Measurements from ENCODE around the gene MAGEF1.
A peak's percentile ranks its signal among the peaks of the same experiment; 100 is the strongest.

The MAGEF1 gene

GRCh38 chr3:184757022-184757651 is 45.3 kb upstream of the MAGEF1 start:
- no peak for DNase-seq (ENCODE audit: low spot score)
- ChIA-PET POLR2A (ENCODE audit: low non-redundant PET) (no interaction called here), CTCF (interaction anchor here (0.6 kb wide), 1 partner anchor 18 kb away, joined by 4 read pairs; no protein-coding TSS in a partner anchor)
- peak overlapping the region; percentile 18; the same call in 1 of the 2 replicates for H3K27ac ChIP-seq
- no peak for TF ChIP-seq CTCF (conservative IDR thresholded peaks at IDR 0.05; ENCODE audit: low read depth)

- no peak for DNase-seq (ENCODE audit: low spot score)
- ChIA-PET CTCF (no interaction called here), POLR2A (ENCODE audit: low non-redundant PET) (no interaction called here)
- H3K27ac ChIP-seq, result peak overlapping the region; percentile 18; the same call in 1 of the 2 replicates
- TF ChIP-seq CTCF (conservative IDR thresholded peaks at IDR 0.05; ENCODE audit: low read depth), result no peak
These were observed 44.5 kb upstream of the MAGEF1 start for GRCh38 chr3:184756151-184757021.

GRCh38 chr3:184755315-184755731 is 43.5 kb upstream of the MAGEF1 start:
- peak overlapping the region; percentile 18; the same call in 1 of the 2 replicates for H3K27ac ChIP-seq
- no peak for TF ChIP-seq CTCF (conservative IDR thresholded peaks at IDR 0.05; ENCODE audit: low read depth)
- ChIA-PET CTCF (no interaction called here), POLR2A (ENCODE audit: low non-redundant PET) (no interaction called here)
- no peak for DNase-seq (ENCODE audit: low spot score)

GRCh38 chr3:184752361-184752760 is 40.5 kb upstream of the MAGEF1 start:
- no peak overlapping the region for H3K27ac ChIP-seq
- DNase-seq (ENCODE audit: low spot score), result no peak
- ChIA-PET POLR2A (ENCODE audit: low non-redundant PET) (no interaction called here), CTCF (no interaction called here)
- TF ChIP-seq CTCF (conservative IDR thresholded peaks at IDR 0.05; ENCODE audit: low read depth), result no peak

GRCh38 chr3:184751204-184752040 is 39.6 kb upstream of the MAGEF1 start:
- no peak for DNase-seq (ENCODE audit: low spot score)
- no peak for TF ChIP-seq CTCF (conservative IDR thresholded peaks at IDR 0.05; ENCODE audit: low read depth)
- POLR2A ChIA-PET (ENCODE audit: low non-redundant PET), result no interaction called here
- H3K27ac ChIP-seq, result no peak overlapping the region
- CTCF ChIA-PET, result interaction anchor here (2.0 kb wide), 1 partner anchor 190 kb away, joined by 8 read pairs; the partner anchor contains the start of gene EPHB3
